Measurements from ENCODE around the gene HSBP1.

- TF ChIP-seq CTCF (IDR thresholded peaks at IDR 0.05 in 4 of 5, conservative IDR thresholded peaks at IDR 0.05 in 1 of 5) (no peak), POLR2A (IDR thresholded peaks at IDR 0.05) (no peak)
These were observed 14.6 kb upstream of the HSBP1 start for GRCh38 chr16:83793179-83793578.

Data from gastrocnemius medialis (tissue), 4 donors.